Neural progenitor cell (in vitro differentiated cells): Measurements from ENCODE around the gene NUP62. TPM values are rescaled to one million over a fixed set of nuclear protein-coding genes. Genes with fewer than 3 reads are reported as not detected.
A peak's percentile ranks its signal among the peaks of the same experiment; 100 is the strongest.

Source experiments
- DNase-seq: peaks from one replicate; pipeline ENCODE4 v3.0.0-alpha.2; 2016; ENCODE audit warnings: low spot score
- H2AFZ ChIP-seq: fragments of 200-600 bp; sonication (generic); replicated peaks from 2 replicates; pipeline ENCODE4 v1.6.1; 2016; ENCODE audit warnings: antibody characterized with exemption
- H3F3A ChIP-seq: fragments of 200-600 bp; sonication (generic); 2 replicates; pipeline ENCODE4 v1.6.1; 2016; ENCODE audit warnings: antibody characterized with exemption, low read depth
- H3K27ac ChIP-seq: fragments of 200-600 bp; sonication (generic); 2 replicates; pipeline ENCODE4 v1.5.1; 2016; ENCODE audit warnings: mild to moderate bottlenecking
- H3K27me3 ChIP-seq: fragments of 200-600 bp; sonication (generic); 2 replicates; pipeline ENCODE4 v1.6.1; 2016; ENCODE audit warnings: mild to moderate bottlenecking, moderate library complexity
- H3K36me3 ChIP-seq: fragments of 200-600 bp; sonication (generic); 2 replicates; pipeline ENCODE4 v1.5.1; 2016
- H3K4me1 ChIP-seq: fragments of 200-600 bp; sonication (generic); 2 replicates; pipeline ENCODE4 v1.6.1; 2016; ENCODE audit warnings: mixed run types
- H3K4me2 ChIP-seq: fragments of 200-600 bp; sonication (generic); 2 replicates; pipeline ENCODE4 v1.6.1; 2016
- H3K4me3 ChIP-seq: fragments of 200-600 bp; sonication (generic); 2 replicates; pipeline ENCODE4 v1.5.1; 2016
- H3K79me2 ChIP-seq: fragments of 200-600 bp; sonication (generic); 2 replicates; pipeline ENCODE4 v1.6.1; 2016; ENCODE audit warnings: low read depth
- H3K9ac ChIP-seq: fragments of 200-600 bp; sonication (generic); 2 replicates; pipeline ENCODE4 v1.6.1; 2016
- H3K9me3 ChIP-seq: fragments of 200-600 bp; sonication (generic); 2 replicates; pipeline ENCODE4 v1.5.1; 2016; ENCODE audit warnings: low read depth
- H4K20me1 ChIP-seq: fragments of 200-600 bp; sonication (generic); 2 replicates; pipeline ENCODE4 v1.6.1; 2016; ENCODE audit warnings: low read depth
- H3K27ac Mint-ChIP-seq: 3 replicates; pipeline ENCODE4 v1.8.0; 2021; ENCODE audit warnings: mixed read lengths
- H3K27me3 Mint-ChIP-seq: 2 replicates; pipeline ENCODE4 v1.8.0; 2022; ENCODE audit warnings: low read depth, mild to moderate bottlenecking, inconsistent platforms, moderate library complexity, mixed read lengths; ENCODE audit not compliant: insufficient read depth
- H3K36me3 Mint-ChIP-seq: 3 replicates; pipeline ENCODE4 v1.8.0; 2021; ENCODE audit warnings: mixed read lengths
- H3K4me1 Mint-ChIP-seq: 3 replicates; pipeline ENCODE4 v1.8.0; 2021; ENCODE audit warnings: mixed read lengths
- H3K4me3 Mint-ChIP-seq: 3 replicates; pipeline ENCODE4 v1.8.0; 2021; ENCODE audit warnings: mild to moderate bottlenecking, moderate library complexity, mixed read lengths
- H3K9me3 Mint-ChIP-seq: 3 replicates; pipeline ENCODE4 v1.8.0; 2020; ENCODE audit warnings: mixed read lengths
- EZH2 ChIP-seq: fragments of 200-600 bp; sonication (generic); IDR thresholded peaks from 2 replicates; pipeline ENCODE4 v1.6.1; 2017; ENCODE audit warnings: antibody characterized with exemption, mild to moderate bottlenecking, moderate library complexity
- EZH2phosphoT487 ChIP-seq: fragments of 200-600 bp; sonication (generic); IDR thresholded peaks from 2 replicates; pipeline ENCODE4 v1.6.1; 2017; ENCODE audit warnings: antibody characterized with exemption
- total RNA-seq: library from RNA; depleted of rRNA; stranded (reverse); fragments of >200 nt; gene quantifications from 2 replicates; pipeline ENCODE4 v1.2.3, GENCODE V29; 2015; ENCODE audit warnings: low replicate concordance
- TF ChIP-seq, protein P1 (sequence below): fragments of 200-600 bp; sonication (generic); IDR thresholded peaks from 2 replicates; pipeline ENCODE4 v1.5.1; 2017; ENCODE audit warnings: antibody characterized with exemption, mild to moderate bottlenecking

NUP62 gene
- total RNA-seq, 1 donor from 2014 or later: 48.2 TPM

DNA sequence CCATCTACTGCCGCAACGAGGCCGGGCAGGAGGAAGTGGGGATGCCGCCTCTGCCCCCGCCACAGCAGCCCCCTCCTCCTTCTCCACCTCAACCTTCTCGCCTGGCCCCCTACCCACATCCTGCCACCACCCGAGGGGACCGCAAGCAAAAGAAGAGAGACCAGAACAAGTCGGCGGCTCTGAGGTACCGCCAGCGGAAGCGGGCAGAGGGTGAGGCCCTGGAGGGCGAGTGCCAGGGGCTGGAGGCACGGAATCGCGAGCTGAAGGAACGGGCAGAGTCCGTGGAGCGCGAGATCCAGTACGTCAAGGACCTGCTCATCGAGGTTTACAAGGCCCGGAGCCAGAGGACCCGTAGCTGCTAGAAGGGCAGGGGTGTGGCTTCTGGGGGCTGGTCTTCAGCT is 3.4 kb upstream of the NUP62 start:
- Histone ChIP-seq H3K27me3 (peaks cover 6% of the 10 kb centered on the region), H3K79me2 (peaks cover 16% of the 10 kb centered on the region), H4K20me1 (peaks cover 3% of the 10 kb centered on the region), H3K4me1 (peaks cover 4% of the 10 kb centered on the region), H3K9ac (no peak overlapping the region), H3K36me3 (no peaks in the 10 kb centered on the region), H2AFZ (no peak overlapping the region), H3K4me3 (no peak overlapping the region), H3K9me3 (no peaks in the 10 kb centered on the region), H3K4me2 (no peak overlapping the region), H3F3A (peaks cover 22% of the 10 kb centered on the region), H3K27ac (no peak overlapping the region)
- TF ChIP-seq, protein P1, sequence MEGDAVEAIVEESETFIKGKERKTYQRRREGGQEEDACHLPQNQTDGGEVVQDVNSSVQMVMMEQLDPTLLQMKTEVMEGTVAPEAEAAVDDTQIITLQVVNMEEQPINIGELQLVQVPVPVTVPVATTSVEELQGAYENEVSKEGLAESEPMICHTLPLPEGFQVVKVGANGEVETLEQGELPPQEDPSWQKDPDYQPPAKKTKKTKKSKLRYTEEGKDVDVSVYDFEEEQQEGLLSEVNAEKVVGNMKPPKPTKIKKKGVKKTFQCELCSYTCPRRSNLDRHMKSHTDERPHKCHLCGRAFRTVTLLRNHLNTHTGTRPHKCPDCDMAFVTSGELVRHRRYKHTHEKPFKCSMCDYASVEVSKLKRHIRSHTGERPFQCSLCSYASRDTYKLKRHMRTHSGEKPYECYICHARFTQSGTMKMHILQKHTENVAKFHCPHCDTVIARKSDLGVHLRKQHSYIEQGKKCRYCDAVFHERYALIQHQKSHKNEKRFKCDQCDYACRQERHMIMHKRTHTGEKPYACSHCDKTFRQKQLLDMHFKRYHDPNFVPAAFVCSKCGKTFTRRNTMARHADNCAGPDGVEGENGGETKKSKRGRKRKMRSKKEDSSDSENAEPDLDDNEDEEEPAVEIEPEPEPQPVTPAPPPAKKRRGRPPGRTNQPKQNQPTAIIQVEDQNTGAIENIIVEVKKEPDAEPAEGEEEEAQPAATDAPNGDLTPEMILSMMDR: no peak
- TF ChIP-seq EZH2phosphoT487 (no peak), EZH2 (no peak)
- Mint-ChIP-seq H3K9me3 (no peaks in the 10 kb centered on the region), H3K4me3 (no peak overlapping the region), H3K4me1 (peaks cover 14% of the 10 kb centered on the region), H3K27me3 (peaks cover 12% of the 10 kb centered on the region), H3K36me3 (peaks cover 9% of the 10 kb centered on the region), H3K27ac (no peak overlapping the region)
- no peak for DNase-seq

DNA sequence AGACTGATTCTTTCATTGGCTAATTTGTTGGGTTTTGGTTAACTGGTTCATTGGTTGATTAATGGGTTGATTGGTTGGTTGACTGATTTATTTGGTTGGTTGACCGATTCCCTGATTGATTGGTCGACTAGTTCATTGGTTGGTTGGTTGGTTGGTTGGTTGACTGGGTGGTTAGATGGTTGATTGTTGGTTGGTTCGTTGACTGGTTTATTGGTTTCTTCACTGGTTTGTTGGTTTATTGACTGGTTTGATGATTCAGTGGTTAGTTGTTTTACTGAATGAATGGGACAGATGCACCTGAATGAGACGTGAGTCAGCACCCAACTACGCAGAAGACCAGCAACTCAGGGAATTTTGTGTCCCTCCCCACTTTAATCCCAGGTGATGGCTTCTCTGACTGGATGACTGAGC is 2.7 kb upstream of the NUP62 start:
- Histone ChIP-seq H2AFZ (no peak overlapping the region), H3K27ac (no peak overlapping the region), H3K9ac (no peak overlapping the region), H3K4me2 (no peak overlapping the region), H3F3A (peaks cover 22% of the 10 kb centered on the region), H4K20me1 (peaks cover 9% of the 10 kb centered on the region), H3K27me3 (peaks cover 2% of the 10 kb centered on the region), H3K36me3 (no peaks in the 10 kb centered on the region), H3K79me2 (peaks cover 22% of the 10 kb centered on the region), H3K4me3 (no peak overlapping the region), H3K4me1 (peaks cover 9% of the 10 kb centered on the region), H3K9me3 (no peaks in the 10 kb centered on the region)
- H3K4me1 Mint-ChIP-seq: peaks cover 21% of the 10 kb centered on the region
- H3K36me3 Mint-ChIP-seq: peaks cover 14% of the 10 kb centered on the region
- H3K9me3 Mint-ChIP-seq: no peaks in the 10 kb centered on the region
- TF ChIP-seq EZH2: no peak
- TF ChIP-seq, protein P1: no peak
- TF ChIP-seq EZH2phosphoT487: no peak
- peaks cover 12% of the 10 kb centered on the region for H3K27me3 Mint-ChIP-seq
- DNase-seq: no peak
- no peak overlapping the region for H3K4me3 Mint-ChIP-seq
- H3K27ac Mint-ChIP-seq: no peak overlapping the region

DNA sequence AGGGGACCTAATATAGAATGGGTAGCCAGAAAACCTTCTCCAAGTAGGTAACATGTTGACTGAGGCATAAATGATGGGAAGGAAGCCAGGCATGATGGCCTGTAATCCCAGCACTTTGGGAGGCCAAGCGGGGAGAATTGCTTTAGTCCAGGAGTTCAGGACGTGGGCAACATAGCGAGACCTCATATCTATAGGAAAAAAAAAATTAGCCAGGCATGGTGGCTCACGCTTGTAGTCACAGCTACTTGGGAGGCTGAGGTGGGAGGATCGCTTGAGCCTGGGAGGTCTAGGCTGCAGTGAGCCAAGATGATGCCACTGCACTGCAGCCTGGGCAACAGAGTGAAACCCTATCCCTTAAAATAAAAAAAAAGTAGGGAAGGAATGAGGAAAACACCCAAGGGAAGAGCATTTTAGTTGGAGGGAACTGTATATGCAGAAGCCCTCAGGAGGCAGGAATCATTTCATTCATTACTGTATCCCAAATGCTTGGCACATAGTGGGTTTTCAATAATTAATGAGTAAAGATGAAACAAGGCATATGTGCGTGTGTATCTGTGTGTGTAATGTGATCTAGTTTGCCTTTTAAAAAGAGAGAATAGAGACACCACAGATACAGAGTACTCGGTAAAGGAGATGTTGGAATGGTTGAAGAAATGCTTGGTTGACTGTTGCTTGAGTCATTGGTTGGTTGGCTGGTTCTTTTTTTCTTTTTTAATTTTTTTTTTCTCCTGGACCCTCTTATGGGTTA is 2.2 kb upstream of the NUP62 start:
- Histone ChIP-seq H3K27me3 (no peaks in the 10 kb centered on the region), H3K27ac (no peak overlapping the region), H3K9ac (no peak overlapping the region), H3K4me3 (no peak overlapping the region), H2AFZ (no peak overlapping the region), H3K36me3 (no peaks in the 10 kb centered on the region), H3K79me2 (peaks cover 28% of the 10 kb centered on the region), H3K9me3 (no peaks in the 10 kb centered on the region), H3K4me1 (peaks cover 9% of the 10 kb centered on the region), H4K20me1 (peaks cover 12% of the 10 kb centered on the region), H3F3A (peaks cover 22% of the 10 kb centered on the region), H3K4me2 (no peak overlapping the region)
- TF ChIP-seq EZH2 (no peak), EZH2phosphoT487 (no peak)
- TF ChIP-seq, protein P1: no peak
- Mint-ChIP-seq H3K9me3 (no peaks in the 10 kb centered on the region), H3K4me1 (peaks cover 23% of the 10 kb centered on the region), H3K27ac (no peak overlapping the region), H3K36me3 (peaks cover 16% of the 10 kb centered on the region), H3K27me3 (peaks cover 9% of the 10 kb centered on the region), H3K4me3 (peak overlapping the region; percentile 73)
- no peak for DNase-seq
